GM12872 (cell line): ENCODE results near the gene CSNK1D.

Experiments
- CTCF ChIP-seq: IDR thresholded peaks from 3 replicates; pipeline ENCODE4 v1.5.1; 2011; ENCODE audit warnings: low read depth, mild to moderate bottlenecking, low read length, moderate library complexity; ENCODE audit not compliant: insufficient read depth

Gene CSNK1D

GRCh38 chr17:82273327-82274133 lies at the start of gene CSNK1D:
Gene CSNK1D, minus strand, starts transcription at chr17:82273700. Its CDS starts 319 bp downstream, at chr17:82273381.
- no peak for TF ChIP-seq CTCF

GRCh38 chr17:82322526-82323453 lies 49.3 kb upstream of the CSNK1D start:
- TF ChIP-seq CTCF, result no peak

- TF ChIP-seq CTCF, result no peak
Measured at GRCh38 chr17:82321947-82322466, 48.5 kb upstream of the CSNK1D start.

DNA sequence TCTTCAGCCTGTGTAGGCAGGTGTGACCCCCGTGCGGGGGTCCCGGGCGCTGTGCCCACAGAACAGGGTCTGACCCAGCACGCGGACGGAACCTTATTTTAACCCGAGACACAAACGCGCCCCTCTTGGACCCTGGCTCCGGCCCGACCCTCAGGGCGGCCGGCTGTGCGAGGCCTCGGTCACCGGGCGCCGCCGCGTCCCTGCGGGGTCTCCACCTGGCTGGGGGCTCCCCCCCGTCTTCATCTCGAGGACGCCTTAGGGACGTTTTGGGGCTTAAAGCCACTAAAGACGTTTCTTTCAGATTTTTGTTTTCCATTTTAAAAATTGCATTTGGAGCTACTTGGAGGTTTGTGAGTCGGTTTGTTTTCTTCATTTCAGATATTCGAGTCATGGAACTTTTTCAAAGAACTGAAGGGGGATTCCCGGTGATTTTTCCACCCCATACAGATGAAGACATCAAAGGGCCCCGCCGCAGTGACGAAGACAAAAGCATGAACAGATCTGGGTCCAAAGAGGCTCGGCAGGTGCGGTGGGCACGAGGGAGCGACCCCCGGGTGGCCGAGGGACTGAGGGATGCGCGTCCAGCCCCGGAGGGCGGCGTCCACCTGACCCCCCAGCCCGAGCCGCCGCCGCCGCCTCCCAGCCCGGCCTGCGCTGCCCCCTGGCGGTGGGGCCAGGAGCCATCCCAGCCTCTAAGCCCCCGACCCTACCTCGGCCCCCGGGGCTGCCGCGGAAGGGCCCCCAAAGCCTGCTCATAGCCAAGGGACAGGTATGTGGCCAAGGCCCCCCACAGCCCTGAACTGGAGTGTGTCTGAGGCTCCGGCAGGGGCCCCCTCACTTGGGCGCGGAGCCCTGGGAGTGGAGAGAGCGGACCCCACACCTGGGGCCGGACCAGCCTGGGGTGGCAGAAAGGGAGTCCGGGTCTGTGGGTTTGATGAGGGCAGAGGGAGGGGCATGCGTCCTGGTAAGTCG lies 47.7 kb upstream of the CSNK1D start:
- TF ChIP-seq CTCF, result peak; percentile 69

- no peak for TF ChIP-seq CTCF
Measured at GRCh38 chr17:82320140-82320840, 46.8 kb upstream of the CSNK1D start.

- no peak for TF ChIP-seq CTCF
Measured at GRCh38 chr17:82319619-82320062, 46.1 kb upstream of the CSNK1D start.
